HepG2 (cell line): ENCODE data around the gene PPP4C. TPM values are rescaled to one million over a fixed set of nuclear protein-coding genes. Genes with fewer than 3 reads are reported as not detected.

Experiments
- ATAC-seq: fragments of 200-7000 bp; cut with Tn5 transposase; 3 replicates; pipeline ENCODE4 v1.9.1; 2020; ENCODE audit warnings: mild to moderate bottlenecking, moderate library complexity
- BruUV-seq: library from RNA; stranded (reverse); fragments of 400-500 nt; replicated peaks from 2 replicates; lab custom pipeline; 2021; lab: Mats Ljungman, UMichigan
- CTCF ChIA-PET: fragments of 300-600 bp; formaldehyde crosslinking; extraction: SDS; loops from one replicate; lab custom pipeline; 2021; ENCODE audit warnings: low total read pairs, inconsistent platforms, low intra/inter-chr PET ratio; lab: Yijun Ruan, JAX
- POLR2A ChIA-PET: fragments of 350-600 bp; sonication (Branson Sonifier 250); formaldehyde crosslinking; loops from one replicate; lab custom pipeline; 2020; ENCODE audit warnings: antibody characterized with exemption, inconsistent platforms; lab: Yijun Ruan, JAX
- DNase-seq: peaks from one replicate; pipeline ENCODE4 v3.0.0-alpha.2; 2015; ENCODE audit warnings: low spot score
- FAIRE-seq: peaks from 3 replicates; lab custom pipeline; 2011; peaks lifted over from hg19 to GRCh38; lab: Jason Lieb, UNC
- H2AFZ ChIP-seq: one replicate; pipeline ENCODE4 v1.6.1; 2011; ENCODE audit warnings: low read length, inconsistent platforms
- H3K27ac ChIP-seq: fragments of 300-600 bp; 3 replicates; pipeline ENCODE4 v1.8.0; 2011; ENCODE audit warnings: mixed run types, mild to moderate bottlenecking, mixed read lengths, low read length, inconsistent platforms; ENCODE audit not compliant: insufficient read depth; ENCODE audit errors: extremely low read length
- H3K27me3 ChIP-seq, 2 experiments: fragments of 200-600 bp in 1 of 2; 2 replicates in 1 of 2; 3 replicates in 1 of 2; pipeline versions ENCODE4 v1.6.0 to v1.8.0; 2011; ENCODE audit warnings: low read length in 2 of 2, mild to moderate bottlenecking in 2 of 2, moderate library complexity in 2 of 2, inconsistent platforms in 1 of 2; ENCODE audit not compliant: insufficient read depth in 2 of 2, control insufficient read depth in 1 of 2
- H3K36me3 ChIP-seq, 2 experiments: fragments of 200-600 bp in 1 of 2; replicated peaks in 1 of 2; 2 replicates in 1 of 2; 3 replicates in 1 of 2; pipeline versions ENCODE4 v1.5.1 to v1.8.0; 2011; ENCODE audit warnings: low read length in 2 of 2, inconsistent platforms in 1 of 2; ENCODE audit not compliant: insufficient read depth in 2 of 2, control insufficient read depth in 1 of 2
- H3K4me1 ChIP-seq: 2 replicates; pipeline ENCODE4 v1.5.1; 2012; ENCODE audit warnings: low read length, inconsistent platforms; ENCODE audit not compliant: insufficient read depth
- H3K4me2 ChIP-seq: 2 replicates; pipeline ENCODE4 v1.6.0; 2011; ENCODE audit warnings: low read depth, low read length, inconsistent platforms
- H3K4me3 ChIP-seq, 3 experiments: fragments of 200-600 bp in 1 of 3; sonication (generic), shearing (Covaris generic) in 1 of 3; replicated peaks in 1 of 3; 2 replicates each; pipeline ENCODE4 v1.5.1; 2011 to 2016; ENCODE audit warnings: low read length in 3 of 3, inconsistent platforms in 2 of 3, low read depth in 2 of 3, mild to moderate bottlenecking in 2 of 3, control low read depth in 1 of 3, mixed read lengths in 1 of 3; ENCODE audit not compliant: insufficient read depth in 1 of 3
- H3K79me2 ChIP-seq: one replicate; pipeline ENCODE4 v1.6.1; 2011; ENCODE audit warnings: low read length, inconsistent platforms; ENCODE audit not compliant: insufficient read depth
- H3K9ac ChIP-seq: 2 replicates; pipeline ENCODE4 v1.6.0; 2011; ENCODE audit warnings: mild to moderate bottlenecking, low read depth, low read length, inconsistent platforms; ENCODE audit not compliant: insufficient read depth
- H3K9me3 ChIP-seq: 2 replicates; pipeline ENCODE4 v1.5.1; 2012; ENCODE audit warnings: mild to moderate bottlenecking, low read length
- H4K20me1 ChIP-seq: 2 replicates; pipeline ENCODE4 v1.6.0; 2011; ENCODE audit warnings: inconsistent platforms, mild to moderate bottlenecking, low read length, moderate library complexity; ENCODE audit not compliant: insufficient read depth
- AGO2 ChIP-seq: fragments of 200-400 bp; formaldehyde crosslinking; optimal IDR thresholded peaks from 2 replicates; pipeline ENCODE3; 2017; ENCODE audit warnings: mild to moderate bottlenecking, low read depth, low read length, moderate library complexity
- ELF3 ChIP-seq: IDR thresholded peaks from 2 replicates; pipeline ENCODE4 v1.6.1; 2016; ENCODE audit warnings: missing genetic modification reagents, missing compliant biosample characterization
- ETV5 ChIP-seq: IDR thresholded peaks from 2 replicates; pipeline ENCODE4 v1.6.1; 2018; ENCODE audit warnings: missing biosample characterization, missing genetic modification reagents, inconsistent platforms, borderline replicate concordance
- GABPB1 ChIP-seq: IDR thresholded peaks from 2 replicates; pipeline ENCODE4 v1.6.1; 2016; ENCODE audit warnings: mild to moderate bottlenecking, missing genetic modification reagents, moderate library complexity, missing compliant biosample characterization
- NR2F6 ChIP-seq, 2 experiments: IDR thresholded peaks; 2 replicates each; pipeline ENCODE4 v1.6.1; 2016; ENCODE audit warnings: antibody characterized with exemption in 1 of 2, mild to moderate bottlenecking in 1 of 2
- PHF20 ChIP-seq: sonication (generic); formaldehyde crosslinking; IDR thresholded peaks from 2 replicates; pipeline ENCODE4 v1.5.0; 2020; ENCODE audit warnings: mild to moderate bottlenecking, missing genetic modification reagents
- PITX1 ChIP-seq: sonication (generic); formaldehyde crosslinking; IDR thresholded peaks from 2 replicates; pipeline ENCODE4 v1.5.1; 2020; ENCODE audit warnings: mild to moderate bottlenecking, missing genetic modification reagents
- TSC22D2 ChIP-seq: sonication (generic); formaldehyde crosslinking; IDR thresholded peaks from 2 replicates; pipeline ENCODE4 v1.5.1; 2020; ENCODE audit warnings: missing genetic modification reagents, mild to moderate bottlenecking, borderline replicate concordance
- XRCC5 ChIP-seq: fragments of 200-400 bp; formaldehyde crosslinking; optimal IDR thresholded peaks from 2 replicates; pipeline ENCODE3; 2017; ENCODE audit warnings: mild to moderate bottlenecking, low read length
- ZFX ChIP-seq: sonication (generic); formaldehyde crosslinking; IDR thresholded peaks from 2 replicates; pipeline ENCODE4 v1.4.0; 2020; ENCODE audit warnings: mild to moderate bottlenecking, low read depth, missing genetic modification reagents, moderate library complexity
- ZNF317 ChIP-seq: sonication (generic); formaldehyde crosslinking; IDR thresholded peaks from 2 replicates; pipeline ENCODE4 v1.5.0; 2020; ENCODE audit warnings: mild to moderate bottlenecking, missing genetic modification reagents
- ZNF816 ChIP-seq: sonication (generic); formaldehyde crosslinking; IDR thresholded peaks from 2 replicates; pipeline ENCODE4 v1.8.0; 2022; ENCODE audit warnings: missing genetic modification reagents, mild to moderate bottlenecking, borderline replicate concordance
- WGBS: methylation state at CpG from one replicate; pipeline ENCODE4 v1.1.6; 2017; ENCODE audit warnings: low lambda C conversion rate; 5-methylcytosine and 5-hydroxymethylcytosine counted together
- in situ Hi-C: cut with HindIII; loops from 2 replicates; pipeline ENCODE4 v1.10.0; 2017; ENCODE audit warnings: low pct_unique_long_range_greater_than_20kb; ENCODE audit not compliant: extremely low pct_ligation_motif_present
- intact Hi-C: fragments of 100-400 bp; cut with micrococcal nuclease; formaldehyde crosslinking; loops from one replicate; pipeline ENCODE4 v1.10.0; 2022; ENCODE audit not compliant: unreplicated experiment
- polyA plus RNA-seq, 8 experiments: library from polyadenylated mRNA; depleted of rRNA in 3 of 8; stranded (reverse) in 7 of 8; unstranded in 1 of 8; fragments of >200 nt; fragmentation: Illumina TruSeq in 4 of 8; extraction: Trizol in 4 of 8; gene quantifications; 2 replicates each; pipeline versions ENCODE4 v1.2.1 to v1.2.3, GENCODE V29; 2011 to 2016; ENCODE audit warnings: low read depth in 4 of 8, missing spikeins in 1 of 8, mixed read lengths in 1 of 8; ENCODE audit not compliant: insufficient read depth in 1 of 8
- total RNA-seq, 5 experiments: library from RNA; depleted of rRNA; stranded (reverse); fragments of >200 nt; fragmentation: Illumina TruSeq; extraction: Trizol; gene quantifications; 2 replicates each; pipeline ENCODE4 v1.2.3, GENCODE V29; 2016; ENCODE audit warnings: low read depth in 1 of 5
- TF ChIP-seq, protein P1 (sequence below): sonication (generic); formaldehyde crosslinking; IDR thresholded peaks from 2 replicates; pipeline ENCODE4 v1.9.0; 2022; ENCODE audit warnings: missing genetic modification reagents, mild to moderate bottlenecking, borderline replicate concordance
- TF ChIP-seq, protein P2 (sequence below): sonication (generic); formaldehyde crosslinking; conservative IDR thresholded peaks from 2 replicates; pipeline ENCODE4 v1.5.0; 2020; ENCODE audit warnings: missing genetic modification reagents

The PPP4C gene
- total and polyA plus RNA-seq, 2 of the 13 experiments (the other 11 are each of a cell fraction or from before 2014, with no cell fraction given) = 176 to 220 TPM

DNA sequence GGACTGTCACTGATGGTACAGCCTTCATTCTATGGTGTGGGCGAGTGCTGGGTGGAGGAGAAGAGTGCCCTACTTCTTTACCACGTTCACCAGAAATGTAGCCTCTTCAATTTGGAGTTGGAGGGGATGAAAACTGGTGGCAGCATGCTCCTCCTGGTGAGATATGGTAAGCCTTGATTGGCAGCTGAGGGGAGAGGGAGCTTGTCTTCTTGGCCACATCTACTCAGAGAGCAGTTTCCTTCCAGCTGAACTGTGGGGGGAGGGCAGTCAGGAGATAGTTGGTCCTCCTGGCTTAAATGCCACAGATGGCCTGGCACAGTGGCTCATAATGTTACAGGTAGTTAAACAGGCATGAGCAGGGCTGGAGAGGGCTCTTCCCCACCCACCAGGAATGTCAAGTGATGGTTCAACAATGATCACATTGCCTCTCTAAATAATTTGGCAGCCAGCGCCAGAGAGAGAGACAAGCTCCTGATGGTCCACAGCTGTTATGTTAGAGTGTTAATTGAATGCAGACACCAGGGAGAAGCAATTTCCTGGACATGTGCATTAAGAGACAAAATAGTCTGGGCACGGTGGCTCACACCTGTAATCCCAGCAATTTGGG, 56.2 kb downstream of the PPP4C start:
- no peaks in the 10 kb centered on the region for H3K36me3 ChIP-seq
- no peak overlapping the region for H3K4me3 ChIP-seq
- intact Hi-C loops = no loop called here
- no peaks in the 10 kb centered on the region for H3K27me3 ChIP-seq
- FAIRE-seq (no peak), ATAC-seq (no peak; the same call in 2 of the 3 replicates), DNase-seq (no peak)
- in situ Hi-C loops = no loop called here
- POLR2A ChIA-PET = interaction anchor here (1.0 to 4.4 kb wide), 2 partner anchors 8 to 19 kb away, joined by 3 to 22 read pairs; no protein-coding TSS in a partner anchor
- TF ChIP-seq, protein P1, sequence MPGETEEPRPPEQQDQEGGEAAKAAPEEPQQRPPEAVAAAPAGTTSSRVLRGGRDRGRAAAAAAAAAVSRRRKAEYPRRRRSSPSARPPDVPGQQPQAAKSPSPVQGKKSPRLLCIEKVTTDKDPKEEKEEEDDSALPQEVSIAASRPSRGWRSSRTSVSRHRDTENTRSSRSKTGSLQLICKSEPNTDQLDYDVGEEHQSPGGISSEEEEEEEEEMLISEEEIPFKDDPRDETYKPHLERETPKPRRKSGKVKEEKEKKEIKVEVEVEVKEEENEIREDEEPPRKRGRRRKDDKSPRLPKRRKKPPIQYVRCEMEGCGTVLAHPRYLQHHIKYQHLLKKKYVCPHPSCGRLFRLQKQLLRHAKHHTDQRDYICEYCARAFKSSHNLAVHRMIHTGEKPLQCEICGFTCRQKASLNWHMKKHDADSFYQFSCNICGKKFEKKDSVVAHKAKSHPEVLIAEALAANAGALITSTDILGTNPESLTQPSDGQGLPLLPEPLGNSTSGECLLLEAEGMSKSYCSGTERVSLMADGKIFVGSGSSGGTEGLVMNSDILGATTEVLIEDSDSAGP = 0 out of 2 replicates have a peak, but pooled peaks have one; percentile 39
- TF ChIP-seq TSC22D2 (CRISPR knock-in tag) = 0 out of 2 replicates have a peak, but pooled peaks have one; percentile 20
- TF ChIP-seq ZNF816 (CRISPR knock-in tag) = no peak
- TF ChIP-seq ZNF317 = 0 out of 2 replicates have a peak, but pooled peaks have one; percentile 22
- H3K79me2 ChIP-seq = no peaks in the 10 kb centered on the region
- 84% methylated on average over 4 of the region's 4 CpGs for WGBS
- H3K27ac ChIP-seq = peak overlapping the region; percentile 23
- peak overlapping the region; percentile 47 for H3K4me2 ChIP-seq
- H3K9me3 ChIP-seq = no peaks in the 10 kb centered on the region
- H3K9ac ChIP-seq = no peak overlapping the region
- peaks cover 71% of the 10 kb centered on the region for H3K4me1 ChIP-seq
- no peaks in the 10 kb centered on the region for H4K20me1 ChIP-seq
- BruUV-seq = no TSS peak
- CTCF ChIA-PET = no interaction called here
- H2AFZ ChIP-seq = peak overlapping the region; percentile 55

- FAIRE-seq = no peak
- POLR2A ChIA-PET = interaction anchor here (1.0 kb wide), 1 partner anchor 19 kb away, joined by 3 read pairs; no protein-coding TSS in a partner anchor
- DNase-seq = no peak
- Histone ChIP-seq H4K20me1 (no peaks in the 10 kb centered on the region), H3K9me3 (no peaks in the 10 kb centered on the region), H3K4me3 (no peak overlapping the region), H2AFZ (peak overlapping the region; percentile 64), H3K9ac (no peak overlapping the region), H3K27me3 (no peaks in the 10 kb centered on the region), H3K27ac (no peak overlapping the region), H3K36me3 (no peaks in the 10 kb centered on the region), H3K4me2 (peak overlapping the region; percentile 36; the same call in 1 of the 2 replicates), H3K79me2 (no peaks in the 10 kb centered on the region), H3K4me1 (peaks cover 76% of the 10 kb centered on the region)
- WGBS = 25% methylated on average over 3 of the region's 3 CpGs
- no TSS peak for BruUV-seq
- intact Hi-C loops (no loop called here), in situ Hi-C loops (no loop called here)
- CTCF ChIA-PET = no interaction called here
- peak; percentile 19; the same call in 1 of the 3 replicates for ATAC-seq
- TF ChIP-seq AGO2 = no peak
- peak; percentile 42; the same call in 1 of the 2 replicates for TF ChIP-seq ETV5 (CRISPR knock-in tag)
- TF ChIP-seq XRCC5 = no peak
- TF ChIP-seq PHF20 (CRISPR knock-in tag) = 0 out of 2 replicates have a peak, but pooled peaks have one; percentile 32
- 0 out of 2 replicates have a peak, but pooled peaks have one; percentile 23 for TF ChIP-seq ZFX (CRISPR knock-in tag)
- TF ChIP-seq ELF3 (CRISPR knock-in tag) = peak; percentile 54; the same call in 1 of the 2 replicates
- TF ChIP-seq GABPB1 = peak; percentile 20; the same call in 1 of the 2 replicates
- TF ChIP-seq NR2F6 (IDR thresholded peaks at IDR 0.05) = peak; percentile 44
- peak; percentile 53; the same call in 1 of the 2 replicates for TF ChIP-seq NR2F6 (CRISPR knock-in tag; IDR thresholded peaks at IDR 0.05)
- TF ChIP-seq PITX1 (CRISPR knock-in tag) = no peak
- TF ChIP-seq, protein P2, sequence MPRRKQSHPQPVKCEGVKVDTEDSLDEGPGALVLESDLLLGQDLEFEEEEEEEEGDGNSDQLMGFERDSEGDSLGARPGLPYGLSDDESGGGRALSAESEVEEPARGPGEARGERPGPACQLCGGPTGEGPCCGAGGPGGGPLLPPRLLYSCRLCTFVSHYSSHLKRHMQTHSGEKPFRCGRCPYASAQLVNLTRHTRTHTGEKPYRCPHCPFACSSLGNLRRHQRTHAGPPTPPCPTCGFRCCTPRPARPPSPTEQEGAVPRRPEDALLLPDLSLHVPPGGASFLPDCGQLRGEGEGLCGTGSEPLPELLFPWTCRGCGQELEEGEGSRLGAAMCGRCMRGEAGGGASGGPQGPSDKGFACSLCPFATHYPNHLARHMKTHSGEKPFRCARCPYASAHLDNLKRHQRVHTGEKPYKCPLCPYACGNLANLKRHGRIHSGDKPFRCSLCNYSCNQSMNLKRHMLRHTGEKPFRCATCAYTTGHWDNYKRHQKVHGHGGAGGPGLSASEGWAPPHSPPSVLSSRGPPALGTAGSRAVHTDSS = no peak
These were observed 56.8 kb downstream of the PPP4C start for GRCh38 chr16:30132591-30132990.
